A549 (cell line): ENCODE data around the gene MEF2A.

Source experiments
- CTCF ChIP-seq: fragments of >200 bp; sonication (Bioruptor Twin); formaldehyde crosslinking; IDR thresholded peaks from 3 replicates; pipeline ENCODE4 v1.5.1; 2016
- EHMT2 ChIP-seq: fragments of 200-600 bp; sonication (generic); IDR thresholded peaks from 2 replicates; pipeline ENCODE4 v1.6.1; 2016; ENCODE audit warnings: antibody characterized with exemption, low read depth, mild to moderate bottlenecking, moderate library complexity
- EP300 ChIP-seq, 2 experiments: fragments of >200 bp; sonication (Bioruptor Twin); formaldehyde crosslinking; IDR thresholded peaks; 2 replicates in 1 of 2; 3 replicates in 1 of 2; pipeline ENCODE4 v1.6.1; 2016 to 2017
- MAX ChIP-seq: IDR thresholded peaks from 2 replicates; pipeline ENCODE4 v1.6.1; 2012
- NR3C1 ChIP-seq: fragments of >200 bp; sonication (Bioruptor Twin); formaldehyde crosslinking; IDR thresholded peaks from 3 replicates; pipeline ENCODE4 v1.6.1; 2017

GRCh38 chr15:99726333-99726732, 160.5 kb downstream of the MEF2A start:
- TF ChIP-seq EP300 (IDR thresholded peaks at IDR 0.05) = no peak
- TF ChIP-seq EHMT2 = no peak
- no peak for TF ChIP-seq CTCF
- TF ChIP-seq NR3C1 = no peak
- TF ChIP-seq MAX = no peak
